Colon (tissue), 2 donors: ENCODE measurements around the gene CTDP1.
"Not testable (repeated sequence)": the region's sequence is repeated elsewhere in the genome, so short reads cannot be mapped to it uniquely, and the experiment has no call there.

Experiments
- FAIRE-seq: peaks from 2 replicates; lab custom pipeline; 2012; peaks lifted over from hg19 to GRCh38; lab: Jason Lieb, UNC
- donor health status: control.
- donor health status: control.

Gene CTDP1

GRCh38 chr18:79702906-79703305 is 23.3 kb downstream of the CTDP1 start:
- no peak for FAIRE-seq

DNA sequence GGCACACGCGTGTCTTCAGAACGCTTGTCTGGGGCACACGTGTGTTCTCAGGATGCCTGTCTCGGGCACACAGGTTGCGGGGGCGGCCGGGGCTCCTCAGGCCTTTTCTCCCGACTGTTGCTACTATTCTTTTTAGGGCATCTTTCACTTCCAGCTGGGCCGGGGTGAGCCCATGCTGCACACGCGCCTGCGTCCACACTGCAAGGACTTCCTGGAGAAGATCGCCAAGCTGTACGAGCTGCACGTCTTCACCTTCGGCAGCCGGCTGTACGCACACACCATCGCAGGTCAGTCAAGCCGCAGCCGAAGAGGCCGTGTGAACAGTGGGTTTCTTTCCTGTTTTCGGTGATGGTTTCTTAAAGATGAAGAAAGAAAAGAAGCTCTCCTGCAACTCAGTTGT is 25.0 kb downstream of the CTDP1 start:
- FAIRE-seq, result no peak

DNA sequence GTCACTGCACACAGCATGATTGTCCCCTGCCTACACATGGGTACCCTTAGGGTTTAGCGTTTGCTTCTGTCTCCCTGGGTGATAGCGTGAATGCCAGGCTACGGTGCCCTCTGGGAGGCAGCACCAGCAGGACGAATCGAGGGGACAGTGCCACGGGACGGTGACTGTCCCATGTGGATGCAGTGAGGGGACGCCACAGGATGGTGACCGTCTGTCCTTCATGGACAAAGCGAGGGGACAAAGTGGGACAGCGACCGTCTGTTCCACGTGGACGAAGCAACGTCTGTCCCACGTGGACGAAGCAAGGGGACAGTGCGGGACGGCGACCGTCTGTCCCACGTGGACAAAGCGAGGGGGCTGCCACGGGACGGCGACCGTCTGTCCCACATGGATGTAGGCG is 25.7 kb downstream of the CTDP1 start:
- FAIRE-seq, result no peak

DNA sequence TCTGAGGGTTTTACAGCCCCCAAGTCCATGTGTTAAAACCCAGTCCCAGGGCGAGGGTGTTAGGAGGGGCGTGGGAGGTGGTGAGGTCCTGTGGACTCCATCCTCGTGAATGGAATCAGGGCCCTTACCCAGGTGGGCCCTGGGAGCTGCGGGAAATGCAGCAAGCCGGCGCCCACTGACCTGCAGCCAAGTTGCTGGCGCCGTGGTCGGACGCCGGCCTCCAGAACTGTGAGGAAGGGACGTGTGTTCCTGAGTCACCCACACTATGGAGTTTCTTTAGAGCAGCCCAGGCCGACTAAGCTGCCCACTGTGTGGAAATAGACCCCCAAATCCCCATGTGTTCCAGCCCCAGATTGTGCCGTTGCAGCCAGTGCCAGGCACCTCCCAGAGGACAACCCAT is 26.4 kb downstream of the CTDP1 start:
- no peak for FAIRE-seq

DNA sequence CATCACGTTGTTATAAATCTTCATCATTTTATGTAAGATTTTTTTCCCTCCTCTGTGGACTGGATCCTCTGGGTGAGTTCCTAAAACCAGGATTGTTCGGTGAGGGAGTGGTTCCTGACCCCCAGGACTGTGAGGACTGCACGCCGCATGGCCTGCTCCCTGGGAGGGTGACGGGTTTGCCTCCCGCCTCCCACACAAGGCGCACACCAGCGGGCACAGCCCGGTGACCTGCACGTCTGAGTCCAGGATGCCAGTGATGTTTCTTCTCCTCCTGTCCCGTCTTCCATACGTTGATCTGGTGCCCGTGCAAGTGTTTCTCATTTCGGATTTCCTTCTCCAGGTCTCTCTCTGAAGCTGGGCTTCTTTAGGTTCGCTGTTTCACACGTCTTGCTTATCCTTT is 27.1 kb downstream of the CTDP1 start:
- no peak for FAIRE-seq

- no peak for FAIRE-seq
Observed at GRCh38 chr18:79707239-79707638, 27.6 kb downstream of the CTDP1 start.

DNA sequence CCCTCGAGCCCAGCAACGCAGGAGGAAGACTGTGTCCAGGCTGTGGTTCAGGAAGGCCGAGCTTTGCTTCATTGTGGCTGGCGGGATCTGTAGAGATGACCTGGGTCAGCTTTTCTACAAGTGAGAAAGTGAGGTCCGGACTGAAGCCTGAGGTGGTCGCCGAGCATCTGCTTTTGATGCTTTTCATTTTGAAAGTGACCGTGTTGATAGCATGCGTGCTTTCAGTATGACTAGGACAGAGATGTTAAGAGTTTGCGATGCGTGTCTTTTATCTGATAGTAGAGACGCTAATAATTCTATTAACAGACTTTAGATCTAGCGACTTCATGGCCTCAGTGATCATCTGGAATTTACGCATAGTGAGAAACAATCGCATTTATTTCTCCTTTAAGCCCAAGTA is 28.1 kb downstream of the CTDP1 start:
- FAIRE-seq, result no peak

GRCh38 chr18:79708412-79708811 is 28.8 kb downstream of the CTDP1 start:
- FAIRE-seq, result no peak

DNA sequence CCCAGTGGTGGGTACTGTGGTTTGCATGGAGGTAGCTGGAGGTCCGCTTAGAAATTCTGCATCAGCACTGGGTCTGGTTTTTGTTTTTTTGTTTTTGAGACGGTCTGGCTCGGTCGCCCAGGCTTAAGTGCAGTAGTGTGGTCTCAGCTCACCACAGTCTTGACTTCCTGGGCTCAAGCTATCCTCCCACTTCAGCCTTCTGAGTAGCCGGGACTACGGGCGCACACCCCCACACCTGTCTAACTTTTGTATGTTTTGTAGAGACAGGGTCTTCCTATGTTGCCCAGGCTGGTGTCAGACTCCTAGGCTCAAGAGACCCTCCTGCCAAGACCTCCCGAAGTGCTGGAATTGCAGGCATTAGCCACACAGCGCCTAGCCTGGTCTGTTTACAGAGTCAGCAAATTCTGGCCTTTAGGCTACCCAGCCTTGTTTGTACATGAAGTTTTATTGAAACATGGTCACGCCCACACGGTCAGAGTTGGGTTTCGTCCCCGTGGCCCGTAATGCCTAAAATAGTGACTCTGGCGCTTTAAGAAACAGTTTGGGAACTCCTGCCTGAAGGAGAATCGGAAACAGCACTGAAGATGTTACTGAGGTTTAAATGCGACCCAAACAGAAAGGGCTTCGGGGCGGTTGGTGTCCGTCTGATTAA is 32.7 kb downstream of the CTDP1 start:
- no peak for FAIRE-seq

- no peak for FAIRE-seq
Observed at GRCh38 chr18:79713341-79713740, 33.7 kb downstream of the CTDP1 start.

GRCh38 chr18:79714531-79715240 is 35.1 kb downstream of the CTDP1 start:
- FAIRE-seq, result no peak

DNA sequence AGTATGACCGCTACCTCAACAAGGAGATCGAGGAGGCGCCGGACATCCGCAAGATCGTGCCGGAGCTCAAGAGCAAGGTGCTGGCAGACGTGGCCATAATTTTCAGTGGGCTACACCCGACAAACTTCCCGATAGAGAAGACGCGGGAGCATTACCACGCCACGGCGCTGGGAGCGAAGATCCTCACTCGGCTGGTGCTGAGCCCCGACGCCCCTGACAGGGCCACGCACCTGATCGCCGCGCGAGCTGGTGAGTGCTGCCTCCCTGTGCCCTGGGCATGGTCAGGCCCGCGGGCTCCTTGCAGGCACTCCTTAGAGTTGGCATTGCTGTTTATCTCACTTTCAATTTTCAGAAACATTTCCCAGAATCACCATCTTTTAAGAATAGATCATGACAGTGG is 35.7 kb downstream of the CTDP1 start:
- FAIRE-seq, result no peak

DNA sequence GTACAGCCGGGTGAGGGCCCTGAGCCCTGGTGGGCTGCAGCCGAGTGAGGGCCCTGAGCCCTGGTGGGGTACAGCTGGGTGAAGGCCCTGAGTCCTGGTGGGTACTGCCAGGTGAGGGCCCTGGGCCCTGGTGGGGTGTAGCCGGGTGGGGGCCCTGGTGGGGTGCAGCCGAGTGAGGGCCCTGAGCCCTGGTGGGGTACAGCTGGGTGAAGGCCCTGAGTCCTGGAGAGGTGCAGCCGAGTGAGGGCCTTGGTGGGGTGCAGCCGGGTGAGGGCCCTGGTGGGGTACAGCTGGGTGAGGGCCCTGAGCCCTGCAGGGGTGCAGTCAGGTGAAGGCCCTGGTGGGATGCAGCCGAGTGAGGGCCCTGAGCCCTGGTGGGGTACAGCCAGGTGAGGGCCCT is 37.5 kb downstream of the CTDP1 start:
- no peak for FAIRE-seq

GRCh38 chr18:79717555-79718074 is 38.0 kb downstream of the CTDP1 start:
- no peak for FAIRE-seq

DNA sequence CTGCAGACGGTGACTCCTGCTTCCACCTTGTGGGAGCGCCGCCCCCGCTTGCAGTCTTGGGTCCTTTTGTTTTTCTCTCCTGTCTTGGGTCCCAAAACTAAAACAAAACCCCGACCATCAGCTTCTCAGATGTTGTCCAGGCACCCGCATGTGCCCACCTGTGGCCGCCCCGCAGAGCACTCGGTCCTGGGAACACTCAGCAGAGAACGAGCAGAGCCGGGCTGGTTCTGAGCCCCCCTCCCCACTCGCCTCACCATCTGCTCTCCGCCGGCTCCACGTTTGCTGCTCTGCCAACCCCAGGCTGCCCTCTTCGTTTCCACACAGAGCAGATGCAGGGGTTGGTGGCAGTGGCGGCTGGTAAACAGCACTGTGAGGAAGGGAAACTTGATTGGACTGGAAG is 38.5 kb downstream of the CTDP1 start:
- no peak for FAIRE-seq

DNA sequence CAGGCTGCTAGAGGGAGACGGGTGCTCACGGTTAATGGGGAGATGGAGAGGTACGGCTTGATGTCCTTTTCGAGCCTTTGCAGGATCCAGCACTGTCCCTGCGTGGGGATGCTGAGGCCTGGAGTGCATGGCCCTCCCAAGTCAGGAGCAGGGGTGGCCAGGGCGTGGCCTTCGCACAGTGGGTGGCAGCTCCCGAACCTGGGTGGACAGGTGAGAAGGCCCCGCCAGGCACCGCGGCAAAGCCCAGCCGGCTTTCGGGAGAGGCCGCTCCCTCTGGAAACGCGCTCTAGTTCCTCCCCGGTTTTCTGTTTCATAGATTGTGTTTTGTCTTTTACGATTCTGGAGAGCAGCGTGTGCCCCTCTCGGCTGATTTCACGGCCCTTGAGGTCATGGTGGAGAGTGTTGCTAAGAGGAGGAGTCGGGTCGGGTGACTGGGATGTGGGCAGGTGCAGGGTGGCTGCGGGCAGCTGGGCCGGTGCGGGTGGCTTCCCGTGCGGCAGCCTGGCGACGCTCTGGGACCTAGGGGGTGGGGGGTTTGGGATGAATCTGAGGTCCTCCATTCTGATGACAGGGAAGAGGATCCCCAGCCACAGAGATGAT is 39.4 kb downstream of the CTDP1 start:
- FAIRE-seq, result no peak

DNA sequence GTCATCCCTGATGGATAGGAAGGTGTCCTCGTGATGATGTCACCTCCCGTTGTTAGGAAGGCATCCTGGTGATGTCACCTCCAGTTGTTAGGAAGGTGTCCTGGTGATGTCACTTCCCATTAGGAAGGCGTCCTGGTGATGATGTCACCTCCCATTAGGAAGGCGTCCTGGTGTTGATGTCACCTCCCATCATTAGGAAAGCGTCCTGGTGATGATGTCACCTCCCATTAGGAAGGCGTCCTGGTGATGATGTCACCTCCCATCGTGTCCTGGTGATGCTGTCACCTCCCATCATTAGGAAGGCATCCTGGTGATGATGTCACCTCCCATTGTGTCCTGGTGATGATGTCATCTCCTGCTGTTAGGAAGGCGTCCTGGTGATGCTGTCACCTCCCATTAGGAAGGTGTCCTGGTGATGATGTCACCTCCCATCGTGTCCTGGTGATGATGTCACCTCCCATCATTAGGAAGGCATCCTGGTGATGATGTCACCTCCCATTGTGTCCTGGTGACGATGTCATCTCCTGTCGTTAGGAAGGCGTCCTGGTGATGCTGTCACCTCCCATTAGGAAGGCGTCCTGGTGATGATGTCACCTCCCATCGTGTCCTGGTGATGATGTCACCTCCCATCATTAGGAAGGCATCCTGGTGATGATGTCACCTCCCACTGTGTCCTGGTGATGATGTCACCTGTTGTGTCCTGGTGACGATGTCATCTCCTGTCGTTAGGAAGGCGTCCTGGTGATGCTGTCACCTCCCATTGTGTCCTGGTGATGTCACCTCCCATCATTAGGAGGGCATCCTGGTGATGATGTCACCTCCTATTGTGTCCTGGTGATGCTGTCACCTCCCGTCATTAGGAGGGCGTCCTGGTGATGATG is 40.1 kb downstream of the CTDP1 start:
- not testable (repeated sequence) for FAIRE-seq

GRCh38 chr18:79720359-79720733 is 40.7 kb downstream of the CTDP1 start:
- FAIRE-seq, result no peak

GRCh38 chr18:79723036-79723435 is 43.4 kb downstream of the CTDP1 start:
- FAIRE-seq, result no peak

GRCh38 chr18:79723628-79724027 is 44.0 kb downstream of the CTDP1 start:
- no peak for FAIRE-seq

DNA sequence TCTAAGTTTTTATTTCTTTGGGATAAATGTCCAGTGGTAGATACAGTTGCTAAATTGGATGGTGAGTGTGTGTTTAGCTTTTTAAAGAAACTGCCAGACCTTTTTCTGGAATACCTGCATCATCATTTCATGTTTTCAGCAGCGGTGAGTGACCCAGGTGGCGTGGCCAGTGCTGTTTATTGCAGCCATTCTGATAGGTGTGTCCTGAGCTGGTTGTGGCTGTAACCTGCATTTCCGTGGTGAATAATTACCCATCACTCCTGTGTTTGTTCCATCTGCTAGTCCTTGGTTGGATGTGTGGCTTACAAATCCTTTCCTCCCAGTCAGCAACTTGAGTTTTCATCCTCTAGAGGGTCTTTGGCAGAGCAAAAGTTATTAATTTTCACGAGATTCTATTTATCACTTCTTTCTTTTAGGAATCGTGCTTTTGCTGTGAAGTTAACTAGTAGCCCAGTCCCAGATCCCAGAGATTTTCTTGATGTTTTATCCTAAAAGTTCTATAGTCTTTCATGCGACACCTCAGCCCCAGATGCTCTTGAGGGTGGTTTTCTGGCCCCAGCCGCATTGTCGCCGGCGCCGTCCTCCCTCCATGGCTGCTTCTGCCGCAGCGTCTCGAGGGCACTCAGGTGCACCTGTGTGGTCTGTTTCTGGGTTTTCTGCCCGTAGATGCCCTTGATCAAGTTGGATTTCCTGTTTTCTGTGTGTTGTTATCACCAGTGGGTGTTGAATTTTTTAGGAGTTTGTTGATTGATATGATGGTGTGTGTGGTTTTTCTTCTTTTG is 44.9 kb downstream of the CTDP1 start:
- no peak for FAIRE-seq

DNA sequence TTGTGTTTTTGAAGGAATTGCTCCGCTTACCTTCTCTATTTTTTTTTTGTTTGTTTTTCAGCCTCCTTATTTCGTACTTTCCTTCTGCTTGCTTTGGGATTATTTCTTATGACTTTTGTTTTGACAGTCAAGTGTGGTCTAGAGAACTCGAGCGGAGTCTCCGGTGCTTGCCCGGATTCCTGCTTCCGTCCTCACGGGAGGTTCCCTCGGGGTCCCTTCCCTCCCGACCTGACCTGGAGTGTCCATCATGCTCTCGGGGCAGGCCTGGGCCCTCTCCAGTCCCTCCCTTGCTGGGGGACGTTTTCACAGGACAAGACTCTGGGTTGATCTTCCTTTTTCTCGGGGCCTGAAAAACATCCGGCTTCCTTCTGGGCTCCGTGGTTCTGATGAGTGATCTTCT is 45.9 kb downstream of the CTDP1 start:
- no peak for FAIRE-seq
